ENCODE measurements around the gene UGDH.
"Not testable (repeated sequence)": the region's sequence is repeated elsewhere in the genome, so short reads cannot be mapped to it uniquely, and the experiment has no call there.

The UGDH gene

GRCh38 chr4:39516407-39516966 is 10.8 kb downstream of the UGDH start:
- H3K36me3 Mint-ChIP-seq (ENCODE audit: low read depth) = peaks cover 16% of the 10 kb centered on the region
- H3K4me3 Mint-ChIP-seq = no peak overlapping the region
- H3K27ac Mint-ChIP-seq = no peak overlapping the region
- H3K27me3 Mint-ChIP-seq = no peaks in the 10 kb centered on the region
- H3K9me3 Mint-ChIP-seq = no peaks in the 10 kb centered on the region
- no peaks in the 10 kb centered on the region for H3K4me1 Mint-ChIP-seq (ENCODE audit: low read depth)

DNA sequence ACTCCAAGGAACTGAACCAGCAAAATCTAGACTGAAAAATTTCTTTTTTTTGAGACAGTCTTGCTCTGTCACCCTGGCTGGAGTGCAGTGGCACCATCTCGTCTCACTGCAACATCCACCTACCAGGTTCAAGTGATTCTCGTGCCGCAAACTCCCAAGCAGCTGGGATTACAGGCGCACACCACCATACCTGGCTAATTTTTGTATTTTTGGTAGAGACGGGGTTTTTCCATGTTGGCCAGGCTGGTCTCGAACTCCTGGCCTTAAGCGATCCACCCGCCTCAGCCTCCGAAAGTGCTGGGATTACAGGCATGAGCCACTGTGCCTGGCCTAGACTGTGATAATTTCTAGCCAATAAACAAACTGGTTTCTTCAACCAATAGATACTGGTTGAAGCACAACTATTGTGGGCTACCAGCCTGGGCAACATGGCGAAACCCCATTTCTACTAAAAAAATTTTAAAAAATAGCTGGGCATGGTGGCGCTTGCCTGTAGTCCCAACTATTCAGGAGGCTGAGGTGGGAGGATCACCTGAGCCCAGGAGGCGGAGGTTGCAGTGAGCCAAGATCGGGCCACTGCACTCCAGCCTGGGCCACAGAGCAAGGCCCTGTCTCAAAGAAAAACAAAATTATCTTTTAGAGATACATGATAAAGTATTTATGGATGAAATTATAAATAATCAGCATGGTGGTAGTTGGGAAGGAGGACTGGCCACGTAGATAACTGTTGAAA is 11.4 kb downstream of the UGDH start:
- not testable (repeated sequence) for H3K27ac Mint-ChIP-seq; H3K27me3 Mint-ChIP-seq; H3K9me3 Mint-ChIP-seq; H3K4me3 Mint-ChIP-seq; H3K4me1 Mint-ChIP-seq (ENCODE audit: low read depth)
- H3K36me3 Mint-ChIP-seq (ENCODE audit: low read depth) = peaks cover 16% of the 10 kb centered on the region

DNA sequence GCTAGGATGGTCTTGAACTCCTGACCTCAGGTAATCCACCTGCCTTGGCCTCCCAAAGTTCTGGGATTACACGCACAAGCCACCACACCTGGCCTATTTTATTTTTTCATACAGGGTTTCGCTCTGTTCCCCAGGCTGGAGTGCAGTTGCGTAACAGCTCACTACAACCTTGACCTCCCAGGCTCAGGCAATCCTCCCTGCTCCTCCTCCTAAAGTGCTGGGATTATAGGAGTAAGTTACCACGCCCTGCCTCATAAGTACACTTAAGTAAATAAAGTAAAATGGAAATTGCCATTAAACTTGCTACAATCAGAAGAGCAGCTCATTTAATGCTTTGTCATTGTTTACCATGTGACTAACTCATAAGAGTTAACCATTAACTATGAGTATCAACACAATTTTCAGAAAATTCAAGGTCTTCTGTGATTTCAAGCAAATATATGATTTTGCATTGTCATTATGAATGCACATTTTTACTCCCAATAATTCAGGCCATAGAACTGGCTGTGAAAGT is 12.3 kb downstream of the UGDH start:
- H3K4me1 Mint-ChIP-seq (ENCODE audit: low read depth) = no peaks in the 10 kb centered on the region
- H3K27ac Mint-ChIP-seq = peak overlapping the region; percentile 54
- H3K27me3 Mint-ChIP-seq = no peaks in the 10 kb centered on the region
- H3K9me3 Mint-ChIP-seq = no peaks in the 10 kb centered on the region
- no peak overlapping the region for H3K4me3 Mint-ChIP-seq
- peaks cover 24% of the 10 kb centered on the region for H3K36me3 Mint-ChIP-seq (ENCODE audit: low read depth)

DNA sequence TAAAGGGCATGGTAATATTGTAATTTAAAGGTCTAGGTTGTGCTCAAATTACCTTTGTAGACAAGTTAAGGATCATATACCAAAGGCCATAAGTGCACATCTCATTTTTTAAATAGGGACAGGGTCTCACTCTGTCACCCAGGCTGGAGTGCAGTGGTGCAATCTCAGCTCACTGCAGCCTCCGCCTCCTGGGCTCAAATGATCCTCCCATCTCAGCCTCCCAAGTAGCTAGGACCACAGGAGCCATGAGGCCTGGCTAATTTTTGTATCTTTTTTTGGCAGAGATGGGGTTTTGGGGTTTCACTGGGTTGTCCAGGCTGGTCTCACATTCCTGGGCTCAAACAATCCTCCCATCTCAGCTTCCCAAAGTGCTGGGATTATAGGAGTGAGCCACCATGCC is 13.0 kb downstream of the UGDH start:
- H3K36me3 Mint-ChIP-seq (ENCODE audit: low read depth) = peaks cover 31% of the 10 kb centered on the region
- not testable (repeated sequence) for H3K9me3 Mint-ChIP-seq; H3K27ac Mint-ChIP-seq; H3K27me3 Mint-ChIP-seq; H3K4me1 Mint-ChIP-seq (ENCODE audit: low read depth); H3K4me3 Mint-ChIP-seq

DNA sequence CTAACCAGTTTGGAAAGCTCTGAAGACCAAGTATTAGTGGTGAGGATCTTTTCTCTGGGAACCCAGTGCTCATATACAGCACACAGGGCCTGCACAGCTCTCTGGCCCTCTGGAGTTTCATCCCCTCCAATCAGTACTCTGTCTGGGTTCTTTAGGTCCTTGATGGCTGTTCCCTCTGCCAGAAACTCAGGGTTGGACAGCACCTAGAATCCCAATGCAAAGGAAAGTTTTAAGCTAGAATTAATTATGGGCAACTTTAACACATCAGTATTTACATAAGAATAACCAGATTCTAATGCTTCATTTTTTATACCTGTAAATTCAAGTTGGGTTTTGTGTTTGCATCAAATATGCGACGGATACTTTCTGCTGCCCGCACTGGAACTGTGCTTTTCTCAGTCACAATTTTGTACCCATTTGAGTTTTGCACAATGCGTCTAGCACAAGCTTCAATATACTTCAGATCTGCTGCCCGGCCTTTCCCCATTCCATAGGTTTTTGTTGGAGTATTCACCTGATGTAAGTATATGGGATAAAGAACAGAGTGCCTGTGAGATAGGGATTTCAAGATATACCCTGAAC is 16.8 kb downstream of the UGDH start:
- H3K36me3 Mint-ChIP-seq (ENCODE audit: low read depth) = peaks cover 47% of the 10 kb centered on the region
- no peak overlapping the region for H3K4me3 Mint-ChIP-seq
- H3K9me3 Mint-ChIP-seq = no peaks in the 10 kb centered on the region
- no peaks in the 10 kb centered on the region for H3K4me1 Mint-ChIP-seq (ENCODE audit: low read depth)
- H3K27me3 Mint-ChIP-seq = no peaks in the 10 kb centered on the region
- H3K27ac Mint-ChIP-seq = no peak overlapping the region

GRCh38 chr4:39505581-39505980 is 21.7 kb downstream of the UGDH start:
- Mint-ChIP-seq H3K4me3 (no peak overlapping the region), H3K36me3 (ENCODE audit: low read depth) (peaks cover 67% of the 10 kb centered on the region), H3K27ac (no peak overlapping the region), H3K4me1 (ENCODE audit: low read depth) (no peaks in the 10 kb centered on the region), H3K9me3 (no peaks in the 10 kb centered on the region), H3K27me3 (no peaks in the 10 kb centered on the region)

DNA sequence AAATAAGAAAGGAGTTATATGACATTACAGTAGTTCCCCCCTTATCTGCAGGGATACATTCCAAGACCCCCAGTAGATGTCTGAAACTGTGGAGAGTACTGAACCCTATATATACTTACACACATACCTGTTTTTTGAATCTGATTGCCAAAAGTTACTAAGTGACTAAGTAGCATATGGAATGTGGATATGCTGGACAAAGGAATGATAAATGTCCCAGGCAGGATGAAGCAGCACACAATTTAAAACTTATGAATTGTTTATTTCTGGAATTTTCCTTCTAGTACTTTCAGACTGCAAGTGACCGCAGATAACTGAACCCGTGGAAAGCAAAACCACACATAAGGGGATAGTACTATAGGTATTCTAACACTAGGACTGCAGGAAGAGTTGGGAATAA is 22.7 kb downstream of the UGDH start:
- no peaks in the 10 kb centered on the region for H3K4me1 Mint-ChIP-seq (ENCODE audit: low read depth)
- H3K36me3 Mint-ChIP-seq (ENCODE audit: low read depth) = peaks cover 63% of the 10 kb centered on the region
- H3K27ac Mint-ChIP-seq = no peak overlapping the region
- no peak overlapping the region for H3K4me3 Mint-ChIP-seq
- H3K9me3 Mint-ChIP-seq = no peaks in the 10 kb centered on the region
- no peaks in the 10 kb centered on the region for H3K27me3 Mint-ChIP-seq

DNA sequence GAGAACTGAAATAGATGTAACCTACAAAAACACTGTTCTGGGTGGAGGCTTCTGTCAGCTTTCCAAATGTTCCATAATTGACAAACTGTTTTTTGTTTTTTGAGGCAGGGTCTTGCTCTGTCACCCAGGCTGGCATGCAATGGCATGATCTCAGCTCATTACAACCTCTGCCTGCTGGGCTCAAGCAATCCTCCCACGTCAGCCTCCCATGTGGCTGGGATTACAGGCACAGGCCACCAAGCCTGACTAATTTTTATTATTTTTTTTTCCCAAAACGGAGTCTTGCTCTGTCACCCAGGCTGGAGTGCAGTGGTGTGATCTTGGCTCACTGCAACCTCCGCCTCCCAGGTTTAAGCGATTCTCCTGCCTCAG is 24.6 kb downstream of the UGDH start:
- H3K4me1 Mint-ChIP-seq (ENCODE audit: low read depth); H3K27me3 Mint-ChIP-seq; H3K9me3 Mint-ChIP-seq; H3K4me3 Mint-ChIP-seq; H3K27ac Mint-ChIP-seq: not testable (repeated sequence)
- peaks cover 59% of the 10 kb centered on the region for H3K36me3 Mint-ChIP-seq (ENCODE audit: low read depth)

- Mint-ChIP-seq H3K9me3 (no peaks in the 10 kb centered on the region), H3K27ac (no peak overlapping the region), H3K4me1 (ENCODE audit: low read depth) (no peaks in the 10 kb centered on the region), H3K4me3 (no peak overlapping the region), H3K36me3 (ENCODE audit: low read depth) (peaks cover 56% of the 10 kb centered on the region), H3K27me3 (no peaks in the 10 kb centered on the region)
Measured at GRCh38 chr4:39502019-39502663, 25.1 kb downstream of the UGDH start.

- no peaks in the 10 kb centered on the region for H3K9me3 Mint-ChIP-seq
- H3K4me3 Mint-ChIP-seq = no peak overlapping the region
- H3K27ac Mint-ChIP-seq = no peak overlapping the region
- no peaks in the 10 kb centered on the region for H3K4me1 Mint-ChIP-seq (ENCODE audit: low read depth)
- peaks cover 33% of the 10 kb centered on the region for H3K36me3 Mint-ChIP-seq (ENCODE audit: low read depth)
- no peaks in the 10 kb centered on the region for H3K27me3 Mint-ChIP-seq
Measured at GRCh38 chr4:39498727-39499020, 28.6 kb downstream of the UGDH start.

DNA sequence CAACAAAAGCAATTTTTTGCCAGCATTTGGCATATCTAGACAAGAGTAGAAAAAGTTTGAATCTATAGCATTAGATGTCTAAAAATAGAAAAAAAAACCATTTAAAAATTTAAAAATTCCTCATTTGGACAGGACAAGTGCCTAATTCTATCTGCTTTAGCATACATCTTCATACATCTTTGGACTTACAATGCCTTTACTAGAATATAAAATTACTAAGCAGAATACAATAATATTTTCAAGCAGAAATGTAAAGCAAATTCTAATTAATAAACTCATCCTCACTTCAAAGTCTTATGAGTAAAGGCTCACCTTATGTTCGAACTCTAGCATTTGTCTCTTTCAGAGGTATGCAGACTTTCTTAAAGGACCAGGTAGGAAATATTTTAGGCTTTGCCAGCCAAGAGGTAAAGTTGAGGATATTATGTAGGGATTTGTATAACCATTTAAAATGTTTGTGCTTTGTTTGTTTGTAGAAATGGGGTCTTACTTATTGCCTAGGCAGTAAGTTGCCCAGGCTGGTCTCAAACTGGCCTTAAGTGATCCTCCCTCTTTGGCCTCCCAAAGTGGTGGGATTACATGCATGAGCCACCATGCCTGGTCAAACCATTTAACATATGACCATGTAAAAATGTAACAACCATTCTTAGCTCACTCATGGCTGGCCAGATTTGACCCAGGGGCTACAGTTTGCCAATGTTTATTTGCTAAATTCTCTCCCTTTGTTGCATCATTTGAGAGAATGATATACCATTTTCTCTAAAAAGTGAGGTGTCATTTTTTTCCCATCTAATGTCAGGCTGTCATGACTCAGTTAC is 29.1 kb downstream of the UGDH start:
- H3K27ac Mint-ChIP-seq = no peak overlapping the region
- H3K9me3 Mint-ChIP-seq = no peaks in the 10 kb centered on the region
- no peak overlapping the region for H3K4me3 Mint-ChIP-seq
- H3K27me3 Mint-ChIP-seq = no peaks in the 10 kb centered on the region
- peaks cover 28% of the 10 kb centered on the region for H3K36me3 Mint-ChIP-seq (ENCODE audit: low read depth)
- H3K4me1 Mint-ChIP-seq (ENCODE audit: low read depth) = no peaks in the 10 kb centered on the region

DNA sequence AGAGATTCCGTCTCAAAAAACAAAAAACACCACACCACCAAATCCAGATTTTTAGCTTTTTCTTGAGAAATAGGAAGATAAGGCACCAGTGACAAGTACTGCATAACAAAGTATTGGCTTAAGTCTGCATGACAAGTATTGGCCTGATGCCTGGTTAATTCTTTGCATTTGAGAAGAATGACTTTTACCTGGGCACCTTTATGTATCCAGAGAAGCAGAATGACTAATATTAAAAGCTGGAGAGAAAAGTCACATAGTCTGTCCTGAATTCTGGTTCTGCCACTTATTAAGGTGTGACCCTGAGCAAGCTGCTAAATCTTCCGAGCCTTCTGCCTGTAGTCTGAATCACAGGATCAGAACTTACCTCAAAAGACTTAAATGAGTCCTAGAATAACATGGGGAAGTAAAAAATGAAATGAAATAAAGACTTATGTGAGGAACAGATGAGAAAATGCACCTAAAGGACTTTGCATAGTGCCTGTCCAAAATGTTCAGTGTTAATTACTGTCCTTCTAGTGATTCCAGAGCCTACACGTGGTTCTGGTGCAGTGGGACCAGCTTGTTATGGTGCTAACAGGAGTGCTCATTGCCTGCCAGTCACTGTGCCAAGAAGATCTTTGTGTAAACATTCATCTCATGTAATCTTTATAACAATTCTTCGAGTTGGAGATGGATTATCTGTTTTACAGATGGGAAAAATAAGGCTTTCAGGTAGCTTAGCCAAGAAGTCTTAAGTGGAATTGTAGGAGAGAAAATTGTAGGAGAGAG is 31.6 kb downstream of the UGDH start:
- Mint-ChIP-seq H3K9me3 (no peaks in the 10 kb centered on the region), H3K27me3 (no peaks in the 10 kb centered on the region), H3K4me3 (no peak overlapping the region), H3K4me1 (ENCODE audit: low read depth) (no peaks in the 10 kb centered on the region), H3K27ac (no peak overlapping the region), H3K36me3 (ENCODE audit: low read depth) (peaks cover 16% of the 10 kb centered on the region)

- Mint-ChIP-seq H3K27ac (no peak overlapping the region), H3K9me3 (no peaks in the 10 kb centered on the region), H3K27me3 (no peaks in the 10 kb centered on the region), H3K36me3 (ENCODE audit: low read depth) (peaks cover 11% of the 10 kb centered on the region), H3K4me3 (no peak overlapping the region), H3K4me1 (ENCODE audit: low read depth) (no peaks in the 10 kb centered on the region)
Measured at GRCh38 chr4:39494354-39494753, 32.9 kb downstream of the UGDH start.

- Mint-ChIP-seq H3K27ac (no peak overlapping the region), H3K36me3 (ENCODE audit: low read depth) (no peaks in the 10 kb centered on the region), H3K9me3 (no peaks in the 10 kb centered on the region), H3K4me3 (no peak overlapping the region), H3K4me1 (ENCODE audit: low read depth) (no peaks in the 10 kb centered on the region), H3K27me3 (no peaks in the 10 kb centered on the region)
Measured at GRCh38 chr4:39490322-39490721, 36.9 kb downstream of the UGDH start.

Measured in stimulated activated naive CD8-positive, alpha-beta T cell treated with anti-CD3 and anti-CD28 coated beads, Interleukin-15, Interleukin-2, amounts not matched to agents 100 ng/mL and 50 ng/mL, for 24 hours (primary cell).